GM18505 (cell line): ENCODE measurements around the gene CACNA1G.

Experiments
- ATAC-seq: cut with Tn5 transposase; IDR thresholded peaks from one replicate; pipeline ENCODE4 v1.9.1; 2021; ENCODE audit not compliant: unreplicated experiment
- POLR2A ChIP-seq: IDR thresholded peaks from 4 replicates; pipeline ENCODE4 v1.6.1; 2011; ENCODE audit warnings: borderline replicate concordance; ENCODE audit not compliant: insufficient read depth, insufficient read length; ENCODE audit errors: extremely low read depth

Gene CACNA1G

DNA sequence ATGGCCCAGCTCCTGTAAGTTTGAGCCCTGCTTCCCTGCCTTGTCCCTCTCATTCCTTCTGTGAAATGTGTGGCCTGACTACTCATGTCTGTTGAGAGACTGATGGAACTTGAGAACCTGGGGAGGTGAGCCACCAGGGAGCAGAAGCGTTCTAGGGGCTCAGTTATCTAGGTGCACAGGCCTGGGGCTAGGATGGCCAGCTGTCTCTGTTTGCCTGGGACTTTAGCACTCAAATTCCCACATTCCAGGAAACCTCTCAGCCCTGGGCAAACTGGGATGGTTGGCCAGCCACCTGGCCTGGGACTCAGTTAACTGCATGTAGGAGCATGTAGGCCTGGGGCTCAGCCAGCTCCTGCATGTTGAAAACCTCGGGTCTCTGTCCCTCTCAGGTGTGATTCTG is 37.3 kb upstream of the CACNA1G start:
- no peak for ATAC-seq
- TF ChIP-seq POLR2A: no peak

DNA sequence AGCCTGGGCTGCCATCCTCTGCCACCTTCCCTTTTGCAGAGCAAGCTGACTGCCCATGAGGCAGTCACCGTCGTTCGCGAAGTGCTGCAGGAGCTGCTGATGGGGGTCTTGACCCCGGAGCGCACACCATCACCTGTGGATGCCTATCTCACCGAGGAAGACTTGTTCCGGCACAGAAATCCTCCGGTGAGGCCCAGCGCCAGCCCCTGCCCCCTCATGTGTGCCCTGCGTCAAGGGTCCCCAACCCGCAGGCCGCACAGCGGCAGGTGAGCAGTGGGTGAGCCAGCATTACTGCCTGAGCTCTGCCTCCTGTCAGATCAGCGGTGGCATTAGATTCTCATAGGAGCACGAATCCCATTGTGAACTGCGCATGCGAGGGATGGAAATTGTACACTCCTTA is 35.7 kb upstream of the CACNA1G start:
- no peak for TF ChIP-seq POLR2A
- ATAC-seq: no peak

DNA sequence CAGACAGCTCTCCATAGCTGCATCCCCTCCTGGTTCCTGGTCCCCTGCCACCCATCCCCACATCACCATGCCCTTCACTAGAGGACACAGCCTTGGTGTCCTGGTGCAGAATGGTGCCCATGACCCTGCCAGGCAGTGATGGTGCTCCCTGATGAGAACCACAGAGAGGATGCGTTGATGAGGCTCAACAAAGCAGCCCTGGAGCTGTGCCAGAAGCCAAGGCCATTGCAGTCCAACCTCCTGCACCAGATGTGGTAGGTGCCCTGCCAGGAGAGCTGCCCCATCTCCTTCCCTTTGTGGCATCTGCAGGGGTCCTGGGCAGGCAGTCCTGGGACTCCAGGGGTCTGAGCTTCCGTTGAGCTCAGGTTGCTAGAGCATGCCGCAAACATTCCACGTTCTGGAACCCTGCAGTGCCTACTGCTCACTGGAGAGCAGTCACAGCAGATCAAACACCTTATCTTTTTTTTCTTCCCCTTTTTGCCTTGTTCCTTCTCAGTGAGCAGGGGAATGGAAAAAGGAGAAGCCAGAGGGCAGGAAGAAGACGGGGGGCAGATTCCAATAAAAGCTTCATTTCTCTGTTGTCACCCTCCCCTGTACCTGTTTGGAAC is 33.3 kb upstream of the CACNA1G start:
- ATAC-seq: no peak
- TF ChIP-seq POLR2A: no peak

DNA sequence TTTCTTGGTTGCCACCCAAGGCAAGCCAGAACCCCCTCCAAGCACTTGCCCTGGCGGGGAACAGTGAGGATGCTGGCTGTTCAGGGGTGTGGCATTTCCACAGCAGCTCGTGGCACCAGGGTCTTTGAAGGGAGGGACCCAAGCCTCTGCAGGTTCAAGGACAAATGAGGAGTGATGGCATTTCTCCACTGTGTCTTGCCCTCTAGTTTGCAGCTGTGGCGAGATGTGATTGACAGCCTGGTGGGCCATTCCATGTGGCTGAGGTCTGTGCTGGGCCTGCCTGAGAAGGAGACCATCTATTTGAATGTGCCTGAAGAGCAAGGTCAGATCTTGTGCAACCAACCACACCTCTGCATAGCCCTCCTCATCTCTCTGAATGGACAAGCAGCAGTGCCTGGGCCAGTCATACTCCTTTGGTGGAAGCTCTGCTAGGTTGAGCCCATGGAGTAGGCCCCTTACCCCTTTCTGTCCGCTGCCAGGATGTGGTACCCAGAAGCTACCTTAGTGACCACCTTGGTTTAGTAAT is 32.5 kb upstream of the CACNA1G start:
- no peak for TF ChIP-seq POLR2A
- no peak for ATAC-seq

DNA sequence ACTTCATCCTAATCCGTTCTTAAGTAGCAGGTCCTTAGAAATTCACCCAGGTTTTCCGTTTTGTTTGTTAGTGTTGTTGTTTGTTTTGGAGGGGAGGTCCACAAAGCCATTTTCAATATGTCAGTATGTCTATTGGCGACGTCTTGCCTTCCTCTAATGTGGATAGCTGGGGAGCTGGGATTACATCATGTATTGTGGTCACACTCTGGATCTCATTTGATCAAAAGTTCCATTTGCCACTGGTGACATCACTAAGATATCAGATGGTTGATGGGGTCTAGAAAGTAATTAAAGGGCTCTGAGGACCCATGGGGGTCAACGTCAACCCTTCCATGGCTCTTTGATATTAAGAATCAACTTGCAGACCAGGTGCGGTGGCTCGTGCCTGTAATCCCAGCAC is 30.7 kb upstream of the CACNA1G start:
- TF ChIP-seq POLR2A: no peak
- no peak for ATAC-seq

DNA sequence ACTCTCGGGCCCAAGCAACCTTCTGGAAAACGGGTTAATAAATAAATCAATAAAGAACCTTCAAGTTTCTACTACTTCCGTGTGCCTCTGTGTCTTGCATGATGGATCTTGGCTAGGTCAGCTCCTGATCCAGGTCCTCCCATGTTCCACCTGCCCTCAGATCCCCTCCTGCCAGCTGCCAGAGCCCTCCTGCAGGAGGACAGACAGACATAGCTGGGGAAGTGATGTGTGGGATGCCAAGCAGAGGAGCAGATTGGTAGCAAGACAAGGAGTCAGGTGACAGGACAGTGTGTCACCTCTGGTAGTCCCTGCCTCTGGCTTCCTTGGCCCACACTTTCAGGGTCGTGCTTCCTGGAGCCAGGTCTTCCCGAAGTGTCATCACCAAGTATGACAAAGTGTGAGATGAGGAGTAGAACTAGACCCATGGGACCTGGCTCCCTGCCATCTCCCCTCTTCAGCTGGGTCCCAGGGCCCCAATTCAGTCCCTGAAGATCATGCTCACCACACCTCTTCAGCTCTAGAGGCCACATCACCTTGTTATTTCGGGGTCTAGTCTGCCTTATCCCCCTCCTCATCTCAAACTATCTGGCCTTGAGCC is 29.0 kb upstream of the CACNA1G start:
- no peak for ATAC-seq
- no peak for TF ChIP-seq POLR2A

DNA sequence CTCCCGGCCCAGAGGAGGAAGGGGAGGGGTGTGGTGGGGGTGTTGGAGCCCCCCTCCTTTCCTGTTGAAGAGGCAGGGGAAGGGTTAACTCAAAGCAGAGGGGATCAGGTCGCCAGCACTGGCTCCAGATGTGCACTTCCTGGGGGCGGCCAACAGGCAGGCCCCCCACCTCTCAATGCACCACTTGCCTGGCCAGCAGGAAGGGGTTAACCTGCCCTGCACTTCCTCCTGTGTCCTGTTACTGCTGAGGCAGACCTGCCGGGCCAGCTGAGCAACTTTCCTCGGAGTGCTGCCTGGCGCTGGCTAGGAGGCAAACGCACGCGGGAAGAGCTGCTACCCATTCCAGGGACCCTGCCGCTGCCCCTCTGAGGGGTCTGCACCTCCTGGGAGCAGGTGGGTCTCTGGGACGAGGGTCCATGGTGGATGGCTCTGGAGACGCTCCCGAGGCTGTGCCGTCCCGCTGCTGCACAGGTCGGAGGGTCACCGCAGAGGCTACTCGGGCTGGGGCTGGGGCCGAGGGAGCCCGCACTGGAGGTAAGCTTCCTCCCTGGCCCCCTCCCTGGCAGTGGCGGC is 28.0 kb upstream of the CACNA1G start, which contains the start of gene EPN3:
TSS of gene EPN3 (plus strand) at position 284 of the 573 bp plus-strand sequence. CDS start 3,822 bp downstream, outside the sequence.
- no peak for TF ChIP-seq POLR2A
- ATAC-seq: no peak

DNA sequence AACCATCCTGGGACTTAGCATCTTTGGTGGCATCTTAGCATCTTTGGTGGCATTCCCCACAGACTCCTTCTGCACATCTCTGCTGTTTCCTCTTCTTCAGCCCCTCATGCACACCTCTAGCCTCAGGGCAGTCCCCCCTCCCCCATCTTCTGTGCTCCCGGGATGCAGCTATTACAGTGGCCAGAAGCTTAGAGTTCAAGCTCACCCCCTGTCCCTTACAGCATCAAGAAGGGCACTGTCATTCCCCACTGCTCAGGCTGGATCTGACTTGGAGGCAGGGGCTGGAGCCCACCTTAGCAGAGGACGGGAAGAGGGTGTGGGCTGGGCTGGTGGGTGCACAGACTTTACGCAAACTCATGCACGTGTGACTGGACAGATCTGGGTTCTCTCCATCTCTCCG is 27.3 kb upstream of the CACNA1G start:
- ATAC-seq: no peak
- no peak for TF ChIP-seq POLR2A

DNA sequence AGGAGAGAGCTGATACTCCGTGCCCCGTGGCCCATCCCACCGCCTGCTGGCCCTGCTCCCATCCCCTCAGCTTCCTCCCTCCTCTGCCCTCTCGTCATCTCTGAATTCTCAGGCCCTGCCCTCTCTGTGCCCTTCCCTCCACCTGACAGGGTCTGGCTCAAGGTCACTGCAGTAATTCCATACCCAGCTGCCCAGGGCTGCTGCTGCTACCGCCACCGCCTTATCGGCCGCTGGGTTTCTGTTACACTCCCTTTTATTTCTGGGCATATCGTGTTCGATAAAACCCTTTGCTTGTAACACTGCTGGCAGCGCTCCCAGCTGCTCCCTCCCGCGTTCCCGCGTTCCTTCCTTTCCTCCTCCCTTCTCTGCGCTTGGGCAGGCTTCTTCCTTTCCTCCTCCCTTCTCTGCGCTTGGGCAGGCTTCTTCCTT is 26.8 kb upstream of the CACNA1G start:
- ATAC-seq: no peak
- no peak for TF ChIP-seq POLR2A

DNA sequence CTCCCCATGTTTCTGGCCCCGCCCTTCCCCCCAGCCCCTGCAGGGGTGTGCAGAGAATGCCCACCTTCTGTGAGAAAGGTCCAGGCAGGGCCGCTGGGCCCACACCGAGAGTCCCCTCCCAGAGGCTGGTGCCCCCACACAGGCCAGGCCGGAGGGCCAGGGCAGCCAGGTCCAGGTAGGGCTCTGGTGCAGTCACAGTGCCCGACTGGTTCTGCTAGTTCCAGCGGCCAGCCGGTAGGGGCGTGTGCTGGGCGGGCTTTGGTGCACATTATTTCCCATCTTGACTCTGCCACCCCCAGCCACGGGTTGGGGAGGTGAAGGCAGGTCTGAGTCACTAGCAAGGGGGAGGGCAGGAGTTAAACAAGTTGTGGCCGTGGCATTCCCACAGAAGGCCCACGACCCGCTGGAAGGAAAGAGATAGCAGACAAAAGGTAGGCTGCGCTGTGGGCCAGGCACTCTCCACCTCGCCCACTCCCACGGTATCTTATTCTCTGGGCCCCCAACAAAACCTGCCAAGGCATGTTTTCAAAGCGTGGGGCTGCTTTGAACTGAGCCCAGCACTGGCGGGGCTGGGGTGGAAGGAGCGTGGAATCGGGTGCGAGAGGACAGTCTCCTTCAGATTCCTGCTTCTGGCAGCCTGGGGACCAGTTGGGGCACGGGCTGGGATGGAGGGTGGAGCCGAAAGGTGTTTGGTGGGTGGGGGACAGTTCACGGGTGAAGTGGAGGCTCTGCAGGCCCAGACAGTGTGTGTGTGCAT is 26.1 kb upstream of the CACNA1G start:
- ATAC-seq: no peak
- TF ChIP-seq POLR2A: no peak

DNA sequence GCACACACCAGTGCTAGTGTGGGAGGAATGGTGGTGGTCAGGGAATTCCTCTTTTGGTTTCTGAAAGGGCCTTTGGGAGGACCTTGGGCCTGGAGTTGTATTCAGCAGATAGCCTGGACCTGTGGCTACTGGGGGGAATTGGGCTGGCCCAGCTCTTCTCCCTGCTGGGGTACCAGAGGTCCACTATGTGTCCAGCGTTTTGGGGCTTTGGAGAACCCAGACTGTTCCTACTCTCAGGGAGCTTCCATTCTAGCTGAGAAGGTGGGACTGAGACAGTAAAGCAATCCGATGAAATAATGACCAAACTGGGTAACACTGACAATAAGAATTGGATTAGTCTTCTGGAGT is 25.6 kb upstream of the CACNA1G start:
- no peak for ATAC-seq

DNA sequence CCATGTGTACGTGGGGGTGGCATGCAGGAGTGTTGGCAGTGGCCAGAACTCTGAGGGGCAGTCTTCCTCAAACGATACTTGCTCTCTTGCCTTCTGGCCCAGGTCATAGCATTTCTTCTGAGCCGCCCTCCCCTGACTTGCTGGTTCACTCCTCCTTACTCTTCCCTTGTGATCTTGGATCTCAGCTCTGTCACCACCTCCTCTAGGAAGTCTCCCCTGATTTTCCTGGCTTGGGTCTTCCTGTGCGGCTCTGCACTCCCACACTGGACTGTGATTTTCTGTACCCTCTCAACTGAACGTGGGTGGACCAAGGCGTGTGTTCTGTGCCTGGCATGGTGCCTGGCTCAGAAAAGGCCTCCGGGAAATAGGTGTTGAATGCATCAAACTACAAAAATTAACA is 25.1 kb upstream of the CACNA1G start:
- ATAC-seq: no peak
- no peak for TF ChIP-seq POLR2A

More for the DNA sequence above, 25.6 kb upstream of the CACNA1G start:
- TF ChIP-seq POLR2A: no peak
